ENCODE results near the gene SMYD2. TPM values are rescaled to one million over a fixed set of nuclear protein-coding genes. Genes with fewer than 3 reads are reported as not detected.

The SMYD2 gene
- polyA plus RNA-seq, 10 donors = 69.0 to 104 (median 82.6) TPM

DNA sequence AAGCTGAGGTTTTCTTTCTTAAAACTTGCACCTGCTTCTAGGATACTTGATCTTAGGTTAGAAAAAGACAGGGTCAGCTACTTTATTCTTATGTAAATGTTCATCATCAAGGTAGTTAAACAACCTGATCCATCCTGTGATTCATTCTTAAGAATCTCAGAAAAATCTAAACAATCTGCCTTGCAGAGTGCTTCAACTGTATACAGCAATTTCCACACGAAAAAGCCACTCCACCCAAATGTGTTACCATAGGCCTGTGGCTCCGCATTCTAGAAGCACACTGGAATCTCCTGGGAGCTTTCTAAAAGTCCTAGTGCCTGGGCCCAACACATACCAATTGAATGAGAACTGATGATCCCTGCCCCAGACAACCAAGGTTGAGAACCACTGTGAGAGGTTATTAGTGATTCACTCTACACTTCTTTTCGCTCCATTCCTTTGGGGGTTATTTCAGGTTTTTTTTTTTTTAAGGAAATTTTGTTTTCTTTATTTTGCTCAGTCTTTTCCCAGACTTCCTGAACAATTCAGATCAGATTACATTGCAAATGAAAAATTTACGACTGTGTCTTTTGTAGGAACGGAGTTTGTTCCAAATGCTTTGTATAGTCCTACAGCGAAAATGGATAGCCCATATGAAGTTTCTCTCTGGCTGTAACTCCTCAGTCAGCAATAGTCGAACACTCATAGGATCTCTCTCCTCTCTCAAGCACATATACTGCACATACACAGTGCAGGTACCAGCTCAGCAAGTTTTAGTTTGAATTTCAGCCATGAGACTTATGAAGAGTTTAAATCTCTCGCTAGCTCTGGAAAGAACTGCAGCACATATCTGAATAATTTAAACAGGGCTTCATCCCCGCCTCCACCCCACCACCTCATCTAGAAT lies 16.1 kb downstream of the SMYD2 start:
- peak in 1 of 3 donors; percentile 77 for DNase-seq

DNA sequence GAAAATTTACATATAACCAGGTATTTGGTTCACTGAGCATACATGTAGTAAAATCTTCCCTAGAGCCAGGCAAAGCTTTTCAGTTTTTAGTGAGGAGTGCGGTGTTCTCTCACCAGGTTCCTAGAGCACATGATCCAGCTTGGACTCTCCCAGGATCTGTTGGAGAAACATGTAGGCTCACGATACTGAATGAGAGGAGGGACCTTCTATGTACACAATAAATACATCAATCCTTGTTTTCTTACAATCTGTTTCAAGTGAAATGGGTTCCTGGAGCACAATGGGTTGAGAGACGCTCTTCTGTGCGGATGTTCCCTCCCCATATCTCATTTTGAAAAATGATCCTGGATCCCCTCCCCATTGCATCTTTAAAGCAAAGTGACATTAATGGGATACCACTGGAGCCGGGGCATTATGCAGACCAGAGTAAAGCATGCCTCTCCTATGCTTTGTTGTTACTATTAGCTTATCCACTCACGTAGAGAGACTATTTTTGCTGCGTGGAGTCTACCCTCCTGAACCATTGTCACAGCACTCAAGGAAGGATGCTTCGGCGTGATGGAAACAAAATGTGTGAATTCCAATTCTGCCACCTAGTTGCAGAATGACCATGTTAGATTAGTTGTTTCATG lies 19.3 kb downstream of the SMYD2 start:
- no peak for DNase-seq

DNA sequence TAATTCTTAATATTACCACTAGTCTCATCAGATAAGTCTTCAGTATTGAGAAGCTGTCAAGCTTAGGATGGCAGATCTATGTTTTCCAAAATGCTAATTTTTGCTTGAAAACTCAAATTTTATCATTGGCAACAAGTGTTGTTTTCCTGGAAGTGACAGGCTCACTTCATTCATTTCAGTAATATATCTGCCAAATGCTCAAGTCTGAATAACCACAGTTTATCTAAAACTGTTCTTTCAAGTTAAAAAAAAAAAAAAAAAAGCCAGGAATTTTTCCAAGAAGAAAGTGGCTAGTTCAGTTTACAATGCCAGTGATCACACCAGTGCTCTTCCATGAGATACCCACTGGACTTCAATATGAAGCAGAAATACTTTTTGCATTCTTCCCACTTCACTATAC lies 20.6 kb downstream of the SMYD2 start:
- no peak for DNase-seq

DNA sequence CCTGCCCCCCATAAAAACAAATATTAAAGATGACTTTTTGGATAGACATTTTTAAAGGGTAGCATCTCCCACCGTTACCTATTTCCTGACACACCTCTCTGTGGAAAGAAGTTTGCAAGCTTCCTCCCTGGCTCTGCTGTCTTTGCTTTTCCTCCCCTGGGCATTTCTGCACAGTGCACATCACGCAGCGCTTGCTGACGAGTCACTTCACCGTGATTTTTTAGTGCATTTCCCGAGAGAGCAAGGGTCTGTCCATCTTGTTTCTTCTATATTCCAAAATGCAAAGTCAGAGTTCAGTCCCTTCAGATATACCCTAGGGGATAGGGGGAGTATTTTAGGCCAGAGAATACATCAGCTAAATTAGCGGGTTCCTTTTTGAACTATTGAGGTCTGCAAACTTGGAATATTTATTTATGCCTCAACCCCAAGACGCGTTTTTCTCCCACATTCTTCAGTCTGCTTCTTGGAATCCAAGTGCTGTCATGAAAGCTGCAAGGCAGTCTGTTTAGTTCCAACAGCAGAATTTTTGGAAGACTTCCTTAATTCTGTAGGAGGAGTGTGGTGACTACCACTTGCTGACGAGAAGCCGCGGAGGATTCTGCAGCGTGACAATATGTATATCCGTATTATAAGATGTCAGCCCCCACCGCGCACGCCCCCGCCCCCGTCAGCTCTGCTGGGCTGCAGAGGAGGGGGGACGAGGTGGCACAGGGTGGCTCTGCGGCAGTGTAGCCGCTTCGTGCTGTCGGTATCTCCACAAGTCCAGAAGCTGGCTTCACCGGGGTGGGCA lies 22.4 kb downstream of the SMYD2 start:
- DNase-seq = peak in 2 of 3 donors; percentile 26 to 55

GRCh38 chr1:214305164-214305751 lies 24.3 kb downstream of the SMYD2 start:
- no peak for DNase-seq

GRCh38 chr1:214306269-214306668 lies 25.3 kb downstream of the SMYD2 start:
- DNase-seq = no peak

DNA sequence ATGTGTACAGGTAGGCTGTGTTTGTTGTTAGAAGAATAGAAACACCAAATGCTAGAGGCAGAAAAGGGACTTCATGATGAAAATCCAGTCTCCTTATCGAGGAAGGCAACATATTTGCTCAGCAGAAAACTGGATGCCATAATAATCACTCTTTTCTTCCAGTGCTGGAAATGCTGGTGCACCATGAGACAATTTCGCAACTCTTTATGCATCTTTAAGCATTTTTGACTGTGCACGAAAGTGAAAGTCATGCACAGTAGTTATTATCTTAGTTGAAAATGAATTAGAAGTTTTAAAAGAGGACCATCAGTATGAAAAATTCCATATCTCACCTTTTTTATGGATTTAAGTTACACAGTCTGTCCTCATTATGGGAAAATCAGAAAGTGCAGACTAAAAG lies 29.1 kb downstream of the SMYD2 start:
- no peak for DNase-seq

GRCh38 chr1:214310777-214311690 lies 30.1 kb downstream of the SMYD2 start:
- no peak for DNase-seq

GRCh38 chr1:214312530-214313051 lies 31.6 kb downstream of the SMYD2 start:
- peak in 1 of 3 donors; percentile 34 for DNase-seq

- no peak for DNase-seq
Observed at GRCh38 chr1:214314178-214314843, 33.4 kb downstream of the SMYD2 start.

- DNase-seq = no peak
Observed at GRCh38 chr1:214316593-214316992, 35.6 kb downstream of the SMYD2 start.

GRCh38 chr1:214317300-214317699 lies 36.3 kb downstream of the SMYD2 start:
- no peak for DNase-seq

GRCh38 chr1:214317734-214318133 lies 36.8 kb downstream of the SMYD2 start:
- DNase-seq = no peak

- peak in 1 of 3 donors; percentile 48 for DNase-seq
Observed at GRCh38 chr1:214318356-214318755, 37.4 kb downstream of the SMYD2 start.

- no peak for DNase-seq
Observed at GRCh38 chr1:214318956-214319736, 38.2 kb downstream of the SMYD2 start.

- DNase-seq = no peak
Observed at GRCh38 chr1:214319938-214320337, 39.0 kb downstream of the SMYD2 start.

- no peak for DNase-seq
Observed at GRCh38 chr1:214321705-214322453, 40.9 kb downstream of the SMYD2 start.

All from muscle of back (tissue), 11 donors.